ENCODE data around the gene PRKAR1B.

DNA sequence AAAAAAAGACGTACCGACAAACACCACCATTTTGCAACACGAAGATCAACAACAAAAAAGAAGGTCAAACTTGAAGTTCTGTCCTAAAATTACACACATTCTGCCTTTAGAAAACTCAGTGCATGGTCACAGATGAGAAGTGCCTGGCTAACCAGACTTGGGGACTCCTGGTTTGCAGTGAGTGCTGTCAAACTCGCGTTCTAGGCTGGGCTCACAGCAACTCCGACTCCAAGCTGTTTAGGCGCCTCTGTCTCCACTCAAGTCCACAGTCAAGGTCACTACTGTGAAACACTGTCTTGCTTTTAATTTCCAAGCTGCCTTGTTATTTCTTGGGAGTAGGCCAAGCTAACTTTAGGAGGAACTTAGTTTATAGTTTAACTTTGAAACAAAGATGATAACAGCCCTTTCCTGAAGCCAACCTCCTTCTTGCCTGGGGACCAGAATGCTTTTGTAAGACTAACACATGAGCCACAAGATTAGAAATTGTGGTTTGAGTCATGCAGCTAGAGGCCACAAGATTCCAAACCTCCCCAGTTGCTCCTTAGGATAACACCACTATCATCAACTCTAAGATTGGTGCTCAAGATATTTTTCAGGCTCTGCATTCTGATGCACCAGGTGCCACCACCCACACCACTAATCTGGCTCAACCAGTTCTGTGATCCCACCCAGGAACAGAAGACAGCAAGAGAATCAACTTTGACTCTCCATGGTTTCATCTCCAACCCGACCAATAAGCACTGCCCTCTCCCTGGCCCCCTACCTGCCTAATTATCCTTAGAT lies 1.7 kb downstream of the PRKAR1B start:
- no peak for TF ChIP-seq GATA2 (IDR thresholded peaks at IDR 0.05; ENCODE audit: low read depth, low read length)
- TF ChIP-seq GATA3 (IDR thresholded peaks at IDR 0.05; ENCODE audit: low read depth, low read length) = no peak

Measured in SH-SY5Y (cell line).